ENCODE results near the gene PTPRM. TPM values are rescaled to one million over a fixed set of nuclear protein-coding genes. Genes with fewer than 3 reads are reported as not detected.

Gene PTPRM
- total RNA-seq, 4 donors from 2014 or later = 62.7 to 94.0 (median 76.0) TPM

DNA sequence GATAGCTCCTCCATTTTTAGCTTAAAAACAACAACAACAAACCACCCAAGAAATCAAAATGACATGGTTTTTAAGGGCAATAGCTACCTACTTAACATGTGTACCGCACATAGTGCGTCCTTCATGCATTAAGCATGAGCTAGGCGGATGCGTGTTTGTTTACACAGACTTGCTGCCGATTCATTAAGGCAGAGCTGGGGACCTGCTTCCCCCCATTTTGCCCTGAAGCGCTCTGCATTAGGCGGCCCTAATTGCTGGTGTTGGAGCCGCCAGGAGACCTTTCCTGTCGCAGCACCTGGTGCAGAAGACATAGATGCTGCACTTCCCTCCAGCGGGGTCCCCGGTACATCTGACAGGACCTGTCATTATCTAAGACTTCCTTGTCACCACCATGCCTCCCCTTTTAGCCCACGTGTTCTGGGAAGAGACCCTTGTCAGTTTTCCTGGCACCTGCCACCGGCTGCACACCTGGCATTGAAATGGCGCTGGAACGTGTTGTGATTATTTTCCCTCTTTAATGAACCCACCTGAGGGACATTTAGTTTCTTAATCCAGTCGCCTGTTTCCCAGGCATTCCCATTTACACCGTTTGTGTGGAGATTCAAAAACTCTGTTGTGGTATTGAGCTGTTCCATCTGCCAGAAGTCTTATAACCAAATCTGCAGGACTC is 781.1 kb downstream of the PTPRM start:
- TF ChIP-seq EP300 (IDR thresholded peaks at IDR 0.05) (no peak), POLR2A (IDR thresholded peaks at IDR 0.05; ENCODE audit: low read depth) (no peak), POLR2AphosphoS5 (IDR thresholded peaks at IDR 0.05) (no peak)
- TF ChIP-seq, protein P1, sequence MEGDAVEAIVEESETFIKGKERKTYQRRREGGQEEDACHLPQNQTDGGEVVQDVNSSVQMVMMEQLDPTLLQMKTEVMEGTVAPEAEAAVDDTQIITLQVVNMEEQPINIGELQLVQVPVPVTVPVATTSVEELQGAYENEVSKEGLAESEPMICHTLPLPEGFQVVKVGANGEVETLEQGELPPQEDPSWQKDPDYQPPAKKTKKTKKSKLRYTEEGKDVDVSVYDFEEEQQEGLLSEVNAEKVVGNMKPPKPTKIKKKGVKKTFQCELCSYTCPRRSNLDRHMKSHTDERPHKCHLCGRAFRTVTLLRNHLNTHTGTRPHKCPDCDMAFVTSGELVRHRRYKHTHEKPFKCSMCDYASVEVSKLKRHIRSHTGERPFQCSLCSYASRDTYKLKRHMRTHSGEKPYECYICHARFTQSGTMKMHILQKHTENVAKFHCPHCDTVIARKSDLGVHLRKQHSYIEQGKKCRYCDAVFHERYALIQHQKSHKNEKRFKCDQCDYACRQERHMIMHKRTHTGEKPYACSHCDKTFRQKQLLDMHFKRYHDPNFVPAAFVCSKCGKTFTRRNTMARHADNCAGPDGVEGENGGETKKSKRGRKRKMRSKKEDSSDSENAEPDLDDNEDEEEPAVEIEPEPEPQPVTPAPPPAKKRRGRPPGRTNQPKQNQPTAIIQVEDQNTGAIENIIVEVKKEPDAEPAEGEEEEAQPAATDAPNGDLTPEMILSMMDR (IDR thresholded peaks at IDR 0.05) = no peak
- Histone ChIP-seq H3K9me3 (no peaks in the 10 kb centered on the region), H3K4me3 (no peak overlapping the region), H3K27me3 (no peaks in the 10 kb centered on the region), H3K36me3 (peaks cover 0 to 12% (median 5%) of the 10 kb centered on the region in 4 donors), H3K4me1 (no peaks in the 10 kb centered on the region), H3K27ac (replicated peaks in 1 of 4) (no peak overlapping the region)
- intact Hi-C loops (cut with DNase I) = no loop called here
- 90% methylated on average over 17 of the region's 17 CpGs for WGBS
- no peak for DNase-seq (ENCODE audit: extremely low spot score)

DNA sequence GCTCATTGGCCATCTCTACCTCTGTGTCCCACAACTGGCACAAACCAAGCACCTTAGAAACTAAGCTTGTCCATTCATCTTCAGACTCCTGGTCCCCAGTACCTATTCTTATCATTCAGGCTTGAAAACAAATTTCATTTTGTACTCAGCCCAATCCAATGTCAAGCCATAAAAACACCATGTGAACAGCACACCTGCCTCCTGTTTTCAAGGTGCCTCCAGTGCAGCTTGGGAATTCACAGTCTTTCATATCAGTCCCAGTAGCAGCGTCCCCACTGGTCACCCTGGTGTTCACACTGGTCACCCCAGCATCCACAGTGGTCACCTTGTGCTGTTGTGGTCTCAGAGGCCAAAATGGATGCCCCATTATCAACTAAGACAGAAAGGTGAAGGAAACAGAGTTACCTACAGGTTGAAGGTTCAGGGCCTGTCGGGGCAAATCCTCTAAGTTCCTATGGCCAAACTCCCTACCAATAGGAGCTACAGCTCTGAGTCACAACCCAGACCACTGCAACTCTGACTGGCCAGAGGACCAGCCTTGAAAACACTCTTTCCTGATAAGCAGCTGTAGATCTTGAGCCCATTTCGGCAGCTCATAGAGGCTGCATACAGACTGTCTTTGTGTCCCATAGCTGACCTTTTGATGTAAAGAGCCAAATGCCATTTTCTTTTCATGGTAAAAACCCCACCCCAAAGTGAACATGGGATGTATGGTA is 782.6 kb downstream of the PTPRM start:
- H3K27me3 ChIP-seq = no peaks in the 10 kb centered on the region
- peaks cover 0 to 4% (median 0%) of the 10 kb centered on the region in 4 donors for H3K4me1 ChIP-seq
- no peaks in the 10 kb centered on the region for H3K9me3 ChIP-seq
- no peak for DNase-seq (ENCODE audit: extremely low spot score)
- TF ChIP-seq POLR2AphosphoS5 (IDR thresholded peaks at IDR 0.05) (no peak), POLR2A (IDR thresholded peaks at IDR 0.05; ENCODE audit: low read depth) (no peak), EP300 (IDR thresholded peaks at IDR 0.05) (no peak)
- TF ChIP-seq, protein P1 (IDR thresholded peaks at IDR 0.05) = no peak
- H3K27ac ChIP-seq (replicated peaks in 1 of 4) = no peak overlapping the region
- H3K4me3 ChIP-seq = no peak overlapping the region
- WGBS = 92% methylated on average over 3 of the region's 3 CpGs
- peaks cover 0 to 12% (median 5%) of the 10 kb centered on the region in 4 donors for H3K36me3 ChIP-seq
- intact Hi-C loops (cut with DNase I) = no loop called here

DNA sequence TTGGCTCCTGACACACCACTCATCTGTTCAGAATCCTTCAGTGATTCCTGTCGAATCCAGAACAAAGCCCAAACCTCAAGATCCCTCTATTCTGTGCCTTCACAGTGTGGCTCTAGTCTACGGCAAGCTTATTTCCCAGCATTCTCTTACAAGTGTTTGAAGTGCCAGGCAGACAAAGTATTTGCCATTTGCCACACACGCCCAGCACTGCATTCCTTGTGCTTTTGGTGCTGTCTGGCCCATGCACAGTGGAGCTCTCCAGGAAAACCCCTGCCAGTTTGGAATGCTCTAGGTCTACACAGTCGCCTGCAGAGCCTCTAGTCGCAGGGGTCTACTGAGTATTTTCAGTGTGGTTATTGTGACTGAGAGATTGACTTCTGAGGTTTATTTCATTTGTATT is 783.5 kb downstream of the PTPRM start:
- no peaks in the 10 kb centered on the region for H3K27me3 ChIP-seq
- H3K4me1 ChIP-seq = peaks cover 0 to 4% (median 0%) of the 10 kb centered on the region in 4 donors
- no peak for DNase-seq (ENCODE audit: extremely low spot score)
- intact Hi-C loops (cut with DNase I) = no loop called here
- no peak overlapping the region for H3K27ac ChIP-seq (replicated peaks in 1 of 4)
- 67% methylated on average over 5 of the region's 5 CpGs for WGBS
- H3K9me3 ChIP-seq = no peaks in the 10 kb centered on the region
- H3K36me3 ChIP-seq = peaks cover 0 to 12% (median 5%) of the 10 kb centered on the region in 4 donors
- TF ChIP-seq POLR2A (IDR thresholded peaks at IDR 0.05; ENCODE audit: low read depth) (no peak), EP300 (IDR thresholded peaks at IDR 0.05) (no peak), POLR2AphosphoS5 (IDR thresholded peaks at IDR 0.05) (no peak)
- TF ChIP-seq, protein P1 (IDR thresholded peaks at IDR 0.05) = no peak
- H3K4me3 ChIP-seq = no peak overlapping the region

DNA sequence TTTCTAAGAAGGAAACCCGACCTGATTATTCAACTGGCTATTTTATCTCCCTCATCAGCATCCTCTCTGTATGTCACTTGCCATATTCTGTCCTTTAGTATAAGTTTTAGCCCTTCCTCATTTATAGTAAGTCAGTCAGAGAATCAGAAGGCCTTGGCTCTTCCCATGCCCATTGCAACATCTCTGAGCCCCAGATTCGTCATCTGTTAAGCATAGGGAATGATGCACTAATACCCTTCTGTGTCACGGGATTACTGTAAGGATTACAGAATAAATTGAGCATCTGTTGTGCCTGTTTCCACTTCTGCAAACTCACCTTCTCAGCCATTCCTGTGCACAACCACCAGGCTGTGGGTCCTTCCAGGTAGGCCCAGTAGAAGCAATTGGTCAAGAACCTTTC is 784.0 kb downstream of the PTPRM start:
- H3K27me3 ChIP-seq = no peaks in the 10 kb centered on the region
- H3K4me1 ChIP-seq = peaks cover 0 to 4% (median 0%) of the 10 kb centered on the region in 4 donors
- intact Hi-C loops (cut with DNase I) = no loop called here
- no peak overlapping the region for H3K27ac ChIP-seq (replicated peaks in 1 of 4)
- TF ChIP-seq, protein P1 (IDR thresholded peaks at IDR 0.05) = no peak
- TF ChIP-seq POLR2AphosphoS5 (IDR thresholded peaks at IDR 0.05) (no peak), POLR2A (IDR thresholded peaks at IDR 0.05; ENCODE audit: low read depth) (no peak), EP300 (IDR thresholded peaks at IDR 0.05) (no peak)
- WGBS = 87% methylated on average over 3 of the region's 3 CpGs
- peaks cover 0 to 7% (median 3%) of the 10 kb centered on the region in 4 donors for H3K36me3 ChIP-seq
- no peak for DNase-seq (ENCODE audit: extremely low spot score)
- H3K9me3 ChIP-seq = no peaks in the 10 kb centered on the region
- H3K4me3 ChIP-seq = no peak overlapping the region

Measured in esophagus muscularis mucosa (tissue), 4 donors.